Hair follicular keratinocyte (primary cell): Measurements from ENCODE around the gene KATNA1. TPM values are rescaled to one million over a fixed set of nuclear protein-coding genes. Genes with fewer than 3 reads are reported as not detected.

ENCODE experiments used
- total RNA-seq: library from RNA; depleted of rRNA; stranded (reverse); fragments of >200 nt; gene quantifications from 2 replicates; pipeline ENCODE4 v1.2.3, GENCODE V29; 2015

The KATNA1 gene
- total RNA-seq = 22.6 and 31.5 TPM in 2 replicates

GRCh38 chr6:149648148-149649145 lies at the start of gene KATNA1:
Gene KATNA1, minus strand, starts transcription at chr6:149648714. Its CDS starts 10,167 bp downstream, at chr6:149638547.

DNA sequence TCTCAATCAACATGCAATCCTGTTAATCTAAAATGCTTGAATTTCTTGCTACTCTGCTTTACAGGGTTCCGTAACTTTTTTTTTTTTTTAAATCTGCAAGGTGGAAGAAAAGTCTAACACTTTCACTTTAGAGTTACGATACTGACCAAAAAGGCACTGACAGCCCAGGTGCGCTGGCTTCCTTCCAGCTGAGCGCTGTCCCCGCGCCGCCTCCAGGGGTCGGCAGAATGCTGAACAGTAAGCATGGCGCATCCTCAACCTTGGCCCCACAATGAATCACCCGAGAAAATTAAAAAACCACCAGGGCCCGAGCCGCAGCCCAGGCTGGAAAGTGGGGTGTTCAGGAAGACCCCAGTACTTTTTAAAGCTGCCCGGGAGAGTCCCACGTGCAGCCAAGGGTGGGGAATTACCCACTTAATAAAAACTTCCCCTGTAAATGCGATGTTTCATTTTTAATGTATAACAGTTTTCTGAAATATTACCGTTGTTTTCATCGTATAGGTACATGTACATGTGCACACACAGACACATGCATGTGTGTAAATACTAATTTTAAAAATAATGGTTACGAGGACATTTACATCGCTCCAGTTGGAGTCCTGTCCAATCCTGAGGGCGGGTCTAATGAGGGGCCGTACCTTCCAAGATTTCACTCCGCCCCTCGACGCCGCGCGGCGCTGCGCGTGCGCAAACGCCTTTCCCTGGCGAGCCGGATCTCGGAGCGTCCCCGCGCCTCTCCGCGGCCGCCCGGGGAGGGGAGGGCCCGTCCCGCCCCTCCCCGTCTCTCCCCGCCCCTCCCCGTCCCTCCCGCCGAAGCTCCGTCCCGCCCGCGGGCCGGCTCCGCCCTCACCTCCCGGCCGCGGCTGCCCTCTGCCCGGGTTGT lies 82.7 kb downstream of the KATNA1 start, which contains the start of gene GINM1:
TSS of gene GINM1 (plus strand) at position 849 of the 883 bp plus-strand sequence. CDS start 40 bp downstream, outside the sequence.

DNA sequence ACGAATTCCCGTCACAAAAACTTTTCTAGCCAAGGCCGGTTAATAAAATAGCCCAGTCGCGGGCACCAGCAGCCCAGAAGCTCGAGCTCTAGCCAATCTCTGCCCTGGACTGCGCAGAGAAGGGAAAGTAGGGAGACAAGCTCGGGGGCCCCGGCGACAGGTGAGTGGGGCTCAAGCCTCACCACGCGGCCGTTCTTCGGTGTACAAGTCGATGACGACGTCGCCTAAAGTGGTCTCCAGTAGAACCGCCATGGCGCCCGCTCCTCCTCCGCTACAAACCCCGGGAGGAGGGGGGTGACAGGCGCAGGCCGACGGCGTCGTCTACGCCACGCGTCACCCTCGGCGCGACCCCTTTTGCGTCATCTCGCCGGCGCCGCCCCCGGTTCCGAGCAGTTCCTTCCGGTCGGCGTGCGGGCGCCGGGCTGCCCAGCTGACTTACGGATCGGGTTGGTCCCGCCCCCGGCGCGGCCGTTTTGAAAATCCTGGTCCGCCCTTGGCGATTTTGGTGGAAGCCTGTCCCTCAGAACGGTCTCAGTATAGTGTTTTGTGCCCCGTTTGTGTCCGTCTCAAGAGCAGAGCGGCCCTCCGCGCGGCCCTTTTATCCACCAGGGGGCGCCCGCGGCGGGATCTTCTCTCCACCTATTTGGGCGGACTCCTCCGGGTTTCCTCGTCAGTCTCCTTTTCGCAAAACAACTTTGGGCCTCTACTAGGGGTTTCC lies 102.6 kb downstream of the KATNA1 start, which contains the start of gene PPIL4:
TSS of gene PPIL4 (minus strand) at position 290 of the 718 bp plus-strand sequence. CDS start at position 252, 38 bp downstream.

Other genes starting within 250 kb of the KATNA1 start
- gene SUMO4, start 248.5 kb downstream of the KATNA1 start, total RNA-seq = 0.15 and 0.16 TPM in 2 replicates
- gene ZC3H12D, start 163.7 kb downstream of the KATNA1 start, total RNA-seq = not detected in 2 replicates
- 14.1 and 15.7 TPM in 2 replicates for gene PPIL4, start 102.7 kb downstream of the KATNA1 start, total RNA-seq
- gene GINM1, start 82.3 kb downstream of the KATNA1 start, total RNA-seq = 42.6 and 44.2 TPM in 2 replicates
- 11.5 and 14.4 TPM in 2 replicates for gene LATS1, start 69.4 kb upstream of the KATNA1 start, total RNA-seq
- 18.2 and 32.4 TPM in 2 replicates for gene NUP43, start 97.8 kb upstream of the KATNA1 start, total RNA-seq
- 152 and 165 TPM in 2 replicates for gene PCMT1, start 101.0 kb upstream of the KATNA1 start, total RNA-seq
- gene LRP11, start 215.6 kb upstream of the KATNA1 start, total RNA-seq = 55.3 and 129 TPM in 2 replicates
- 1.7 and 6.5 TPM in 2 replicates for gene RAET1E, start 249.4 kb upstream of the KATNA1 start, total RNA-seq